ENCODE measurements around the gene SLC23A3. TPM values are rescaled to one million over a fixed set of nuclear protein-coding genes. Genes with fewer than 3 reads are reported as not detected.

Gene SLC23A3
- total RNA-seq, 1 donor from 2014 or later = 2.8 TPM

- DNase-seq (ENCODE audit: low spot score) = peak; percentile 82
- ATAC-seq = peak; percentile 89
Measured at GRCh38 chr2:219116776-219117646, 52.8 kb downstream of the SLC23A3 start.

GRCh38 chr2:219112651-219113338 lies 57.0 kb downstream of the SLC23A3 start:
- DNase-seq (ENCODE audit: low spot score) = no peak
- ATAC-seq = no peak

- DNase-seq (ENCODE audit: low spot score) = no peak
- ATAC-seq = peak; percentile 55
Measured at GRCh38 chr2:219112062-219112406, 57.8 kb downstream of the SLC23A3 start.

Other genes starting within 250 kb of the SLC23A3 start
- not detected for gene CDK5R2, start 210.4 kb downstream of the SLC23A3 start, total RNA-seq
- not detected for gene FEV, start 184.8 kb downstream of the SLC23A3 start, total RNA-seq
- not detected for gene CRYBA2, start 176.6 kb downstream of the SLC23A3 start, total RNA-seq
- gene CFAP65, start 128.5 kb downstream of the SLC23A3 start, total RNA-seq = 0.05 TPM
- gene IHH, start 109.1 kb downstream of the SLC23A3 start, total RNA-seq = 4.9 TPM
- 7.8 TPM for gene NHEJ1, start 9.2 kb downstream of the SLC23A3 start, total RNA-seq
- 31.2 TPM for gene CNPPD1, start 6.9 kb upstream of the SLC23A3 start, total RNA-seq
- gene RETREG2, start 8.2 kb upstream of the SLC23A3 start, total RNA-seq = 54.8 TPM
- 28.6 TPM for gene ZFAND2B, start 36.8 kb upstream of the SLC23A3 start, total RNA-seq
- 53.5 TPM for gene ABCB6, start 48.9 kb upstream of the SLC23A3 start, total RNA-seq
- gene ATG9A, start 59.6 kb upstream of the SLC23A3 start, total RNA-seq = 45.8 TPM
- gene ANKZF1, start 59.8 kb upstream of the SLC23A3 start, total RNA-seq = 22.1 TPM
- 3.1 TPM for gene GLB1L, start 75.4 kb upstream of the SLC23A3 start, total RNA-seq
- 24.4 TPM for gene STK16, start 75.5 kb upstream of the SLC23A3 start, total RNA-seq
- not detected for gene TUBA4B, start 83.2 kb upstream of the SLC23A3 start, total RNA-seq
- 29.0 TPM for gene TUBA4A, start 83.9 kb upstream of the SLC23A3 start, total RNA-seq
- 40.9 TPM for gene DNAJB2, start 109.3 kb upstream of the SLC23A3 start, total RNA-seq
- gene PTPRN, start 139.4 kb upstream of the SLC23A3 start, total RNA-seq = not detected
- not detected for gene RESP18, start 162.7 kb upstream of the SLC23A3 start, total RNA-seq
- 37.4 TPM for gene DNPEP, start 217.9 kb upstream of the SLC23A3 start, total RNA-seq
- 1.8 TPM for gene DES, start 248.3 kb upstream of the SLC23A3 start, total RNA-seq

All from left lobe of liver (tissue), 2 donors.